Astrocyte (in vitro differentiated cells and primary cell): Measurements from ENCODE around the gene YKT6. TPM values are rescaled to one million over a fixed set of nuclear protein-coding genes. Genes with fewer than 3 reads are reported as not detected.
"Not testable (repeated sequence)": the region's sequence is repeated elsewhere in the genome, so short reads cannot be mapped to it uniquely, and the experiment has no call there.

Experiments used
- DNase-seq: peaks from one replicate; pipeline ENCODE4 v3.0.0-alpha.2; 2010; ENCODE audit warnings: low read depth
- FAIRE-seq: peaks from 2 replicates; lab custom pipeline; 2011; peaks lifted over from hg19 to GRCh38; lab: Jason Lieb, UNC
- H2AFZ ChIP-seq: 2 replicates; pipeline ENCODE4 v1.6.0; 2012; ENCODE audit warnings: low read depth, low read length, inconsistent platforms
- H3K27ac ChIP-seq: 2 replicates; pipeline ENCODE4 v1.5.1; 2011; ENCODE audit warnings: low read depth, low read length, inconsistent platforms
- H3K27me3 ChIP-seq: 2 replicates; pipeline ENCODE4 v1.6.0; 2011; ENCODE audit warnings: low read length, inconsistent platforms; ENCODE audit not compliant: insufficient read depth
- H3K36me3 ChIP-seq: 2 replicates; pipeline ENCODE4 v1.5.1; 2011; ENCODE audit warnings: low read length, inconsistent platforms; ENCODE audit not compliant: insufficient read depth
- H3K4me1 ChIP-seq: 2 replicates; pipeline ENCODE4 v1.5.1; 2011; ENCODE audit warnings: low read length, inconsistent platforms; ENCODE audit not compliant: insufficient read depth
- H3K4me2 ChIP-seq: 2 replicates; pipeline ENCODE4 v1.6.0; 2012; ENCODE audit warnings: low read length, inconsistent platforms
- H3K4me3 ChIP-seq: 2 replicates; pipeline ENCODE4 v1.5.1; 2011; ENCODE audit warnings: low read depth, mild to moderate bottlenecking, low read length, inconsistent platforms; ENCODE audit not compliant: insufficient read depth
- H3K79me2 ChIP-seq: 2 replicates; pipeline ENCODE4 v1.6.0; 2012; ENCODE audit warnings: mild to moderate bottlenecking, low read length, inconsistent platforms; ENCODE audit not compliant: insufficient read depth
- H3K9ac ChIP-seq: 2 replicates; pipeline ENCODE4 v1.6.0; 2012; ENCODE audit warnings: mild to moderate bottlenecking, low read length, inconsistent platforms
- H3K9me3 ChIP-seq: 2 replicates; pipeline ENCODE4 v1.5.1; 2012; ENCODE audit warnings: low read depth, mild to moderate bottlenecking, low read length, inconsistent platforms; ENCODE audit not compliant: insufficient read depth
- H4K20me1 ChIP-seq: 2 replicates; pipeline ENCODE4 v1.6.0; 2012; ENCODE audit warnings: low read length, inconsistent platforms; ENCODE audit not compliant: insufficient read depth
- H3K27ac Mint-ChIP-seq: one replicate; pipeline ENCODE4 v1.8.0; 2021; ENCODE audit warnings: mild to moderate bottlenecking, mixed read lengths; ENCODE audit not compliant: unreplicated experiment
- H3K27me3 Mint-ChIP-seq: one replicate; pipeline ENCODE4 v1.8.0; 2021; ENCODE audit warnings: low read depth, mixed read lengths; ENCODE audit not compliant: unreplicated experiment
- H3K36me3 Mint-ChIP-seq: one replicate; pipeline ENCODE4 v1.8.0; 2021; ENCODE audit warnings: low read depth, mixed read lengths; ENCODE audit not compliant: unreplicated experiment
- H3K4me1 Mint-ChIP-seq: one replicate; pipeline ENCODE4 v1.8.0; 2021; ENCODE audit warnings: low read depth, mixed read lengths; ENCODE audit not compliant: unreplicated experiment
- H3K4me3 Mint-ChIP-seq: one replicate; pipeline ENCODE4 v1.8.0; 2021; ENCODE audit warnings: mild to moderate bottlenecking, moderate library complexity, mixed read lengths; ENCODE audit not compliant: unreplicated experiment
- H3K9me3 Mint-ChIP-seq: one replicate; pipeline ENCODE4 v1.8.0; 2021; ENCODE audit warnings: mild to moderate bottlenecking, mixed read lengths; ENCODE audit not compliant: unreplicated experiment
- CTCF ChIP-seq: IDR thresholded peaks from 2 replicates; pipeline ENCODE4 v1.5.1; 2011; ENCODE audit warnings: low read depth, mild to moderate bottlenecking, inconsistent platforms, low read length, moderate library complexity; ENCODE audit not compliant: insufficient read depth
- EZH2 ChIP-seq: IDR thresholded peaks from 2 replicates; pipeline ENCODE4 v1.6.1; 2012; ENCODE audit warnings: mild to moderate bottlenecking, low read length, inconsistent platforms; ENCODE audit not compliant: insufficient read depth
- total RNA-seq: library from RNA; stranded (reverse); gene quantifications from 2 replicates; pipeline ENCODE4 v1.2.1, GENCODE V29; 2021

The YKT6 gene
- total RNA-seq, 1 donor from 2014 or later: 216 TPM

GRCh38 chr7:44197474-44197873 is 3.3 kb upstream of the YKT6 start:
- Histone ChIP-seq H3K27ac (no peak overlapping the region), H2AFZ (no peak overlapping the region), H3K4me1 (peaks cover 8% of the 10 kb centered on the region), H3K9me3 (no peaks in the 10 kb centered on the region), H4K20me1 (peaks cover 12% of the 10 kb centered on the region), H3K4me3 (no peak overlapping the region), H3K79me2 (peaks cover 18% of the 10 kb centered on the region), H3K27me3 (peaks cover 4% of the 10 kb centered on the region), H3K9ac (no peak overlapping the region), H3K4me2 (no peak overlapping the region), H3K36me3 (no peaks in the 10 kb centered on the region)
- FAIRE-seq: no peak
- H3K4me3 Mint-ChIP-seq: no peak overlapping the region
- peaks cover 7% of the 10 kb centered on the region for H3K27me3 Mint-ChIP-seq
- TF ChIP-seq EZH2 (no peak), CTCF (no peak)
- no peaks in the 10 kb centered on the region for H3K36me3 Mint-ChIP-seq
- no peak for DNase-seq
- peaks cover 2% of the 10 kb centered on the region for H3K4me1 Mint-ChIP-seq
- H3K9me3 Mint-ChIP-seq: peaks cover 3% of the 10 kb centered on the region
- H3K27ac Mint-ChIP-seq: no peak overlapping the region

GRCh38 chr7:44200163-44200562 is 615 bp upstream of the YKT6 start:
- not testable (repeated sequence) for H3K9ac ChIP-seq, H3K4me3 ChIP-seq, H3K36me3 Mint-ChIP-seq, H2AFZ ChIP-seq, H3K4me3 Mint-ChIP-seq, H3K27me3 Mint-ChIP-seq, H3K9me3 Mint-ChIP-seq, FAIRE-seq, H3K9me3 ChIP-seq, H3K4me2 ChIP-seq, H3K27ac ChIP-seq, H3K27ac Mint-ChIP-seq, DNase-seq, H3K27me3 ChIP-seq
- peaks cover 17% of the 10 kb centered on the region for H3K4me1 Mint-ChIP-seq
- peaks cover 12% of the 10 kb centered on the region for H3K36me3 ChIP-seq
- peaks cover 37% of the 10 kb centered on the region for H4K20me1 ChIP-seq
- H3K4me1 ChIP-seq: peaks cover 11% of the 10 kb centered on the region
- peaks cover 45% of the 10 kb centered on the region for H3K79me2 ChIP-seq

- H3K4me3 Mint-ChIP-seq: peak overlapping the region; percentile 95
- Histone ChIP-seq H3K36me3 (peaks cover 28% of the 10 kb centered on the region), H3K79me2 (peaks cover 60% of the 10 kb centered on the region), H3K9ac (peak overlapping the region; percentile 93), H3K27me3 (peaks cover 4% of the 10 kb centered on the region), H3K9me3 (no peaks in the 10 kb centered on the region), H4K20me1 (peaks cover 53% of the 10 kb centered on the region), H3K4me1 (peaks cover 8% of the 10 kb centered on the region), H3K4me3 (peak overlapping the region; percentile 94), H3K4me2 (peak overlapping the region; percentile 98), H3K27ac (peak overlapping the region; percentile 24), H2AFZ (no peak overlapping the region)
- FAIRE-seq: no peak
- peaks cover 17% of the 10 kb centered on the region for H3K4me1 Mint-ChIP-seq
- peak overlapping the region; percentile 67 for H3K27ac Mint-ChIP-seq
- peaks cover 13% of the 10 kb centered on the region for H3K36me3 Mint-ChIP-seq
- TF ChIP-seq EZH2 (no peak), CTCF (no peak)
- peak; percentile 29 for DNase-seq
- H3K9me3 Mint-ChIP-seq: no peaks in the 10 kb centered on the region
- H3K27me3 Mint-ChIP-seq: peaks cover 6% of the 10 kb centered on the region
Observed at GRCh38 chr7:44201813-44202212, 1.0 kb downstream of the YKT6 start.
